DND-41 (cell line): Measurements from ENCODE around the gene RFX2.

Source experiments
- ATAC-seq: fragments of 200-7000 bp; cut with Tn5 transposase; 3 replicates; pipeline ENCODE4 v1.9.1; 2021; ENCODE audit warnings: low read depth; ENCODE audit not compliant: insufficient read depth
- DNase-seq: peaks from one replicate; pipeline ENCODE4 v3.0.0-alpha.2; 2020
- H2AFZ ChIP-seq: 2 replicates; pipeline ENCODE4 v1.6.0; 2012; ENCODE audit warnings: low read depth, low read length
- H3K27ac ChIP-seq: 2 replicates; pipeline ENCODE4 v1.5.1; 2012; ENCODE audit warnings: low read length, inconsistent platforms
- H3K27me3 ChIP-seq: fragments of 200-600 bp; sonication (generic); 2 replicates; pipeline ENCODE4 v1.6.0; 2012; ENCODE audit warnings: low read length, mild to moderate bottlenecking, inconsistent platforms; ENCODE audit not compliant: insufficient read depth, poor library complexity
- H3K36me3 ChIP-seq: 2 replicates; pipeline ENCODE4 v1.5.1; 2012; ENCODE audit warnings: low read length, inconsistent platforms; ENCODE audit not compliant: insufficient read depth
- H3K4me1 ChIP-seq: 2 replicates; pipeline ENCODE4 v1.5.1; 2012; ENCODE audit warnings: mild to moderate bottlenecking, low read length; ENCODE audit not compliant: insufficient read depth
- H3K4me2 ChIP-seq: 2 replicates; pipeline ENCODE4 v1.6.0; 2012; ENCODE audit warnings: mild to moderate bottlenecking, moderate library complexity, low read length, inconsistent platforms; ENCODE audit not compliant: insufficient read depth
- H3K4me3 ChIP-seq, 2 experiments: fragments of 200-600 bp in 1 of 2; shearing (Covaris generic) in 1 of 2; 2 replicates each; pipeline ENCODE4 v1.5.1; 2012 to 2016; ENCODE audit warnings: inconsistent platforms in 2 of 2, low read length in 2 of 2, mild to moderate bottlenecking in 2 of 2, low read depth in 1 of 2, moderate library complexity in 1 of 2
- H3K79me2 ChIP-seq: 2 replicates; pipeline ENCODE4 v1.6.0; 2012; ENCODE audit warnings: low read length, inconsistent platforms; ENCODE audit not compliant: insufficient read depth
- H3K9ac ChIP-seq: 2 replicates; pipeline ENCODE4 v1.6.0; 2012; ENCODE audit warnings: low read depth, mild to moderate bottlenecking, inconsistent platforms, low read length, moderate library complexity
- H3K9me3 ChIP-seq: 2 replicates; pipeline ENCODE4 v1.5.1; 2012; ENCODE audit warnings: low read length, moderate library complexity, mild to moderate bottlenecking, inconsistent platforms; ENCODE audit not compliant: insufficient read depth, severe bottlenecking
- H4K20me1 ChIP-seq: 2 replicates; pipeline ENCODE4 v1.6.0; 2012; ENCODE audit warnings: low read length; ENCODE audit not compliant: insufficient read depth
- EZH2 ChIP-seq: IDR thresholded peaks from 3 replicates; pipeline ENCODE4 v1.6.1; 2012; ENCODE audit warnings: borderline replicate concordance, low read depth, mild to moderate bottlenecking, moderate library complexity, low read length, inconsistent platforms; ENCODE audit not compliant: severe bottlenecking
- TF ChIP-seq, protein P1 (sequence below): IDR thresholded peaks from 2 replicates; pipeline ENCODE4 v1.5.1; 2012; ENCODE audit warnings: borderline replicate concordance, low read length, moderate library complexity, mild to moderate bottlenecking; ENCODE audit not compliant: poor library complexity, severe bottlenecking; ENCODE audit errors: extremely low read depth

RFX2 gene

DNA sequence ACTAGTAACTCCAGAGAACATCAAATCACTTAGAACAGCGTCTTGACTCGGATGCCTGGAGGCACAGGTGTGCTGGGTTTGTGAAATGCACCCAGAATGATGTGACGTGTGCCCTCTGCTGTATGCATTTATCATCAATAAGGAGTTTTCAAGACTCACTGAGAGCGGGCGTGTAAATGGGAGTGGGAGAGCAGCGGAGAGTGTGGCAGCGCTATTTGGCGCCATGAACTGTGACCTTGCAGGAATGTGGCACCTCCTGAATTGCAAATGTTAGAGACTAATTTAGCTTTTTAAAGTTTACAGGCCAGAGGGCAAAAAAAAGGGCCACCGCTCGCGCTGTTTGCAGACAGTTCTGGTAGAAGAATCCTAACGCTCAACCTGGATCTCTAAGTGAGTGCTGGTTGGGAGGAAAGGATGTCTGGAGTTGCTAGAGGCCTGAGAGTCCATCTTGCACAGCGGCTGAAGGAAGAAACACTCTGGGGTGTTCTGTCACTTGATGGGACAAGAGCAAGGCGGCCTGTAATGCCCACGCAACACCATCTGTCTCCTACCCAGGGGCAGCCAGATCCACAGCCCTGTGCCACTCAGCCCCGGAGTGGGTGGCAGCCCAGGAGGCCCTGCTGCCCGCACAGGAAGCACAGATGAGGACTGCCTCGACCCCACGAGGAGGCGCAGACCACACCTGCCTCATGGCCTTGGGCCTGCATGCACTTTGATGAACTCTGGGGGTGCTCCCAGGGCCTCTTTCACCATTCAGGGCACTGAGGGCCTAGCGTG, 152.0 kb downstream of the RFX2 start:
- no peak for TF ChIP-seq EZH2
- TF ChIP-seq, protein P1, sequence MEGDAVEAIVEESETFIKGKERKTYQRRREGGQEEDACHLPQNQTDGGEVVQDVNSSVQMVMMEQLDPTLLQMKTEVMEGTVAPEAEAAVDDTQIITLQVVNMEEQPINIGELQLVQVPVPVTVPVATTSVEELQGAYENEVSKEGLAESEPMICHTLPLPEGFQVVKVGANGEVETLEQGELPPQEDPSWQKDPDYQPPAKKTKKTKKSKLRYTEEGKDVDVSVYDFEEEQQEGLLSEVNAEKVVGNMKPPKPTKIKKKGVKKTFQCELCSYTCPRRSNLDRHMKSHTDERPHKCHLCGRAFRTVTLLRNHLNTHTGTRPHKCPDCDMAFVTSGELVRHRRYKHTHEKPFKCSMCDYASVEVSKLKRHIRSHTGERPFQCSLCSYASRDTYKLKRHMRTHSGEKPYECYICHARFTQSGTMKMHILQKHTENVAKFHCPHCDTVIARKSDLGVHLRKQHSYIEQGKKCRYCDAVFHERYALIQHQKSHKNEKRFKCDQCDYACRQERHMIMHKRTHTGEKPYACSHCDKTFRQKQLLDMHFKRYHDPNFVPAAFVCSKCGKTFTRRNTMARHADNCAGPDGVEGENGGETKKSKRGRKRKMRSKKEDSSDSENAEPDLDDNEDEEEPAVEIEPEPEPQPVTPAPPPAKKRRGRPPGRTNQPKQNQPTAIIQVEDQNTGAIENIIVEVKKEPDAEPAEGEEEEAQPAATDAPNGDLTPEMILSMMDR = no peak
- Histone ChIP-seq H3K4me1 (peaks cover 43% of the 10 kb centered on the region), H3K4me2 (no peak overlapping the region), H2AFZ (no peak overlapping the region), H3K36me3 (peaks cover 28% of the 10 kb centered on the region), H3K9me3 (no peaks in the 10 kb centered on the region), H3K4me3 (no peak overlapping the region), H3K27me3 (no peaks in the 10 kb centered on the region), H3K27ac (no peak overlapping the region), H3K79me2 (peaks cover 100% of the 10 kb centered on the region), H3K9ac (no peak overlapping the region), H4K20me1 (peaks cover 99% of the 10 kb centered on the region)
- DNase-seq = no peak
- ATAC-seq = no peak

- no peak for TF ChIP-seq EZH2
- TF ChIP-seq, protein P1 = no peak
- Histone ChIP-seq H4K20me1 (peaks cover 99% of the 10 kb centered on the region), H3K4me1 (peaks cover 38% of the 10 kb centered on the region)
Observed at GRCh38 chr19:5957170-5957569, 153.1 kb downstream of the RFX2 start.

DNA sequence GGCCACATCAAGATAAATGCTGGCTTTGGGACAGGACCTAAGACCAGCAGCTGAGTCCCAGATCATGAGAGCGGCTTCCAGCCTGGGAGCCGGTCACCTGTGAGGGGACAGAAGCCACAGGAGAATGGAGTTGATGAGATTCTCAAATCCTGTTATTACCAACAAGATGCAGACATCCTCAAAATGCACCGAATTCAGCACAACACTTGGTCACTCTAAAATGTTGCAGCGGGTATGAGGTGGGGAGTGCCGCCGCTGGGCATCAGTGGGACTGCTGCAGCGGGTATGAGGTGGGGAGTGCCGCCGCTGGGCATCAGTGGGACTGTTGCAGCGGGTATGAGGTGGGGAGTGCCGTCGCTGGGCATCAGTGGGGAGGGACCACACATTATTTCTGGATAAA, 153.6 kb downstream of the RFX2 start:
- Histone ChIP-seq H3K4me2 (no peak overlapping the region), H3K27ac (no peak overlapping the region; the same call in 1 of the 2 replicates), H3K9ac (no peak overlapping the region), H3K36me3 (peaks cover 34% of the 10 kb centered on the region), H3K79me2 (peaks cover 100% of the 10 kb centered on the region), H3K27me3 (no peaks in the 10 kb centered on the region), H3K4me3 (no peak overlapping the region), H2AFZ (no peak overlapping the region), H4K20me1 (peaks cover 99% of the 10 kb centered on the region), H3K4me1 (peaks cover 34% of the 10 kb centered on the region), H3K9me3 (no peaks in the 10 kb centered on the region)
- no peak for TF ChIP-seq EZH2
- TF ChIP-seq, protein P1 = no peak
- DNase-seq (no peak), ATAC-seq (no peak)

More at GRCh38 chr19:5957170-5957569, 153.1 kb downstream of the RFX2 start:
- Histone ChIP-seq H3K79me2 (peaks cover 100% of the 10 kb centered on the region), H3K9me3 (no peaks in the 10 kb centered on the region), H3K9ac (no peak overlapping the region), H3K27me3 (no peaks in the 10 kb centered on the region), H3K36me3 (peaks cover 30% of the 10 kb centered on the region), H3K4me2 (no peak overlapping the region), H3K4me3 (no peak overlapping the region), H2AFZ (no peak overlapping the region), H3K27ac (no peak overlapping the region)
- DNase-seq (no peak), ATAC-seq (no peak)
